ENCODE results near the gene PKDCC.
A peak's percentile ranks its signal among the peaks of the same experiment; 100 is the strongest.
"Not testable (repeated sequence)": the region's sequence is repeated elsewhere in the genome, so short reads cannot be mapped to it uniquely, and the experiment has no call there.

The PKDCC gene

DNA sequence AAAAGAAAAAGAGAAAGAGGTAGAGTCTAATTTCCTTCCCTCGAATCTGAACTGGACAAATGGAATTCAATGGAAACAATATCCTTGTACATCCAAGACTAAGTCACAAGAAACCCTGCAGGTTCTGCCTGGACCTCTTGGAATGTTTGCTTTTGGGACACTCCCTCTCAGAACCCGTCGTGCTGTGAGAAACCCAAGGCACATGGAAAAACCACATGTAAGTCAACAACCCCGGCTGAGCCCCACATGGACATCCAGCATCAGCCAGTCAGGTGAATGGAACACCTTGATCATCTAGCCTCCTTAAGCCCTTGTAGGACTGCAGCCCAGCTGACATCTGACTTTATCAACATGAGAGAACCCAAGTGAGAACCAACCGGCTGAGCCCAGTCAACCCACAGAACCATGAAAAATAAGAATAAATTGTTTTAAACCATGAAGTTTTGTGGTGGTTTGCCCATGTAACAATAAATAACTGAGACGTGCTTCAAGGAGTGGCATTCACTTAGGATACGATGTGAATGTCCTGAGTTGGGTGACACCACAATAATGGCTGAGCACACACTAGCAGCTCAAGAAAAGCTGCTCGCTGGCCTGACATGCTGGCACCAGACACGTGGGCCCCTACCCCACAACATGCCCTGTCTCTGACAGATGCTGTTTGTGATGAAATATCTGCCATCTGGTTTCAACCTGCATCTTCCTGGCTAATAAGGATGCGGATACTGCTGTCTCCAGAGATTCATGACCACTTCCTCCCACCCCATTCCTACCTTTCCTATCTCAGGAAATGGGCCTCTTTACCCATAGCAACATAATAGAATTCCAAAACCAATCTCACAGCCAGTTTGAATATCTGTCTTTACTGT lies 28.8 kb downstream of the PKDCC start:
- Histone ChIP-seq H3K27ac (replicated peaks; ENCODE audit: low read length) (no peak overlapping the region), H2BK12ac (ENCODE audit: low read length) (no peak overlapping the region), H3K4me1 (ENCODE audit: control insufficient read depth in 2 of 2, insufficient read depth in 1 of 2, low read depth in 1 of 2, low read length in 2 of 2) (peaks cover 13 to 14% of the 10 kb centered on the region in 2 donors), H2BK15ac (ENCODE audit: low read length) (peak overlapping the region; percentile 17), H3K14ac (ENCODE audit: low read length) (no peak overlapping the region), H3K4me2 (ENCODE audit: insufficient read depth, low read length, poor library complexity, severe bottlenecking) (no peak overlapping the region), H3K36me3 (replicated peaks in 1 of 2; ENCODE audit: control insufficient read depth in 2 of 2, insufficient read depth in 2 of 2, low read length in 2 of 2) (no peaks in the 10 kb centered on the region), H3K79me1 (ENCODE audit: low read depth, low read length) (no peaks in the 10 kb centered on the region), H3K23ac (ENCODE audit: low read depth, low read length, poor library complexity) (no peak overlapping the region), H4K91ac (ENCODE audit: low read depth, low read length, poor library complexity) (no peak overlapping the region), H2AK5ac (ENCODE audit: low read depth, low read length) (no peak overlapping the region), H2BK120ac (ENCODE audit: low read depth, low read length) (no peak overlapping the region), H3K4ac (ENCODE audit: low read length) (no peak overlapping the region), H2AFZ (ENCODE audit: low read length) (no peak overlapping the region), H3K9me3 (replicated peaks in 1 of 2; ENCODE audit: control insufficient read depth in 2 of 2, insufficient read depth in 1 of 2, low read depth in 1 of 2, low read length in 2 of 2) (peaks cover 0 to 2% of the 10 kb centered on the region in 2 donors), H2BK5ac (ENCODE audit: low read length) (no peak overlapping the region), H3K9ac (ENCODE audit: low read depth, low read length, poor library complexity) (no peak overlapping the region), H4K8ac (ENCODE audit: low read depth, low read length) (peak overlapping the region; percentile 58), H3K18ac (ENCODE audit: low read length) (no peak overlapping the region), H3K4me3 (ENCODE audit: low read length in 2 of 2) (no peak overlapping the region), H3K27me3 (ENCODE audit: control insufficient read depth in 3 of 3, insufficient read depth in 3 of 3, low read depth in 1 of 3, low read length in 3 of 3) (no peaks in the 10 kb centered on the region)
- no CpG with 5 or more reads among the region's 10 CpGs for WGBS, 2 donors (ENCODE audit: extremely low coverage in 2 of 2, insufficient read length in 2 of 2, insufficient replicate concordance in 1 of 2)
- no peak for DNase-seq (ENCODE audit: low spot score)

DNA sequence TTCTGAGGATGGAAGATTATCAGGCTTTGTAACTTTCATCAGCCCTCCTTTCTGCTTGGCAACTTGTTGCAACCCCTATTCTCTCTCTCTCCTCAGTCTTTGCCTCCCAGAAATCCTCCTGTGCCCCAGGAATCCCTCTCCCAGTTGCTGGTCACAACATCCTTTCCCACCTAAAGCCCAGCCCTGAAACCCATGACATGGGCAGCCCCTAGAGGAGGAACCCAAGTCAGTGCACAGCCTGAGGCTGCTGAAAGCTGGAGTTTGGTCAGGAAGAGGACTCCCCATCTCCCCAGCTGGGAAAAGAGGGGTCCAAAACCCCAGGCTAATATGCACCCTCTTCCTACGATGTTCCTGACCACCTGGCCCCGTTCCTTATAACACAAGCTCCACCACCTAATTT lies 29.5 kb downstream of the PKDCC start:
- H4K8ac ChIP-seq (ENCODE audit: low read depth, low read length), result no peak overlapping the region
- no peak overlapping the region for H3K4me2 ChIP-seq (ENCODE audit: insufficient read depth, low read length, poor library complexity, severe bottlenecking)
- H4K91ac ChIP-seq (ENCODE audit: low read depth, low read length, poor library complexity), result no peak overlapping the region
- no peak overlapping the region for H3K27ac ChIP-seq (replicated peaks; ENCODE audit: low read length)
- no peaks in the 10 kb centered on the region for H3K79me1 ChIP-seq (ENCODE audit: low read depth, low read length)
- peaks cover 10 to 11% of the 10 kb centered on the region in 2 donors for H3K4me1 ChIP-seq (ENCODE audit: control insufficient read depth in 2 of 2, insufficient read depth in 1 of 2, low read depth in 1 of 2, low read length in 2 of 2)
- H3K4me3 ChIP-seq (ENCODE audit: low read length in 2 of 2), result no peak overlapping the region
- DNase-seq (ENCODE audit: low spot score), result no peak
- H3K18ac ChIP-seq (ENCODE audit: low read length), result no peak overlapping the region
- H2AK5ac ChIP-seq (ENCODE audit: low read depth, low read length), result no peak overlapping the region
- H2BK120ac ChIP-seq (ENCODE audit: low read depth, low read length), result no peak overlapping the region
- H3K36me3 ChIP-seq (replicated peaks in 1 of 2; ENCODE audit: control insufficient read depth in 2 of 2, insufficient read depth in 2 of 2, low read length in 2 of 2), result no peaks in the 10 kb centered on the region
- H3K4ac ChIP-seq (ENCODE audit: low read length), result no peak overlapping the region
- no CpG with 5 or more reads among the region's 2 CpGs for WGBS, 2 donors (ENCODE audit: extremely low coverage in 2 of 2, insufficient read length in 2 of 2, insufficient replicate concordance in 1 of 2)
- H2BK5ac ChIP-seq (ENCODE audit: low read length), result no peak overlapping the region
- H3K23ac ChIP-seq (ENCODE audit: low read depth, low read length, poor library complexity), result no peak overlapping the region
- H3K9ac ChIP-seq (ENCODE audit: low read depth, low read length, poor library complexity), result no peak overlapping the region
- H3K27me3 ChIP-seq (ENCODE audit: control insufficient read depth in 3 of 3, insufficient read depth in 3 of 3, low read depth in 1 of 3, low read length in 3 of 3), result no peaks in the 10 kb centered on the region
- H3K14ac ChIP-seq (ENCODE audit: low read length), result no peak overlapping the region
- no peak overlapping the region for H2BK15ac ChIP-seq (ENCODE audit: low read length)
- no peak overlapping the region for H2BK12ac ChIP-seq (ENCODE audit: low read length)
- no peak overlapping the region for H2AFZ ChIP-seq (ENCODE audit: low read length)
- H3K9me3 ChIP-seq (replicated peaks in 1 of 2; ENCODE audit: control insufficient read depth in 2 of 2, insufficient read depth in 1 of 2, low read depth in 1 of 2, low read length in 2 of 2), result peaks cover 0 to 2% of the 10 kb centered on the region in 2 donors

DNA sequence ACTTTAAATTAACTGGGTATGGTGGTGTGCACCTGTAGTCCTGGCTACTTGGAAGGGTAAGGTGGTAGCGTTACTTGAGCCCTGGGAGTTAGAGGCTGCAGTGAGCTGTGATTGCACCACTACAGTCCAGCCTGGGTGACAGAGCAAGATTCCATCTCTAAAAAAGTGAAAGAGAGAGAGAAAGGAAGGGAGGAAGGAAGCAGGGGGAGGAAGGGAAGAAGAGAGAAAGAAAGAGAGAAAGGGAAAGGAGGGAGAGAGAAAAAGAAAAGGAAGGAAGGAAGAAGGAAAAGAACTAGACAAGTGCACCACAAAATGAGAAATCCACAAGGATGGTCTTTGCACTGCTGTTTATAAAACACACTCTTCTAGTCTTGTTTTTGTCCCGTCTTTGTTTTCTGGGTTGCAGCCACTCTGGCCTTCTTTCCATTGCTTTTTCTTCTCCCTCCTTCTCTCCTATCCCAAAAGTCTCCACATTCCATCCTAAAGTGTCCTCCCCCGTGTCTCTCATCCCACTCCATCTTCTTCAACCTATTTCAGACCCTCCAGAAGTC lies 32.0 kb downstream of the PKDCC start:
- H3K4me3 ChIP-seq (ENCODE audit: low read length in 2 of 2), result no peak overlapping the region
- DNase-seq (ENCODE audit: low spot score), result no peak
- no peak overlapping the region for H3K27ac ChIP-seq (replicated peaks; ENCODE audit: low read length)
- H3K9ac ChIP-seq (ENCODE audit: low read depth, low read length, poor library complexity), result no peak overlapping the region
- H4K8ac ChIP-seq (ENCODE audit: low read depth, low read length), result no peak overlapping the region
- H3K27me3 ChIP-seq (ENCODE audit: control insufficient read depth in 3 of 3, insufficient read depth in 3 of 3, low read depth in 1 of 3, low read length in 3 of 3), result no peaks in the 10 kb centered on the region
- H4K91ac ChIP-seq (ENCODE audit: low read depth, low read length, poor library complexity), result no peak overlapping the region
- H3K79me1 ChIP-seq (ENCODE audit: low read depth, low read length), result no peaks in the 10 kb centered on the region
- WGBS, 2 donors (ENCODE audit: extremely low coverage in 2 of 2, insufficient read length in 2 of 2, insufficient replicate concordance in 1 of 2), result no CpG with 5 or more reads among the region's 3 CpGs
- no peak overlapping the region for H2BK120ac ChIP-seq (ENCODE audit: low read depth, low read length)
- H2BK5ac ChIP-seq (ENCODE audit: low read length), result no peak overlapping the region
- no peak overlapping the region for H2AK5ac ChIP-seq (ENCODE audit: low read depth, low read length)
- no peak overlapping the region for H3K14ac ChIP-seq (ENCODE audit: low read length)
- H3K4ac ChIP-seq (ENCODE audit: low read length), result no peak overlapping the region
- H2BK15ac ChIP-seq (ENCODE audit: low read length), result no peak overlapping the region
- H3K23ac ChIP-seq (ENCODE audit: low read depth, low read length, poor library complexity), result no peak overlapping the region
- H3K9me3 ChIP-seq (replicated peaks in 1 of 2; ENCODE audit: control insufficient read depth in 2 of 2, insufficient read depth in 1 of 2, low read depth in 1 of 2, low read length in 2 of 2), result peaks cover 0 to 2% of the 10 kb centered on the region in 2 donors
- no peak overlapping the region for H2AFZ ChIP-seq (ENCODE audit: low read length)
- H3K18ac ChIP-seq (ENCODE audit: low read length), result no peak overlapping the region
- peaks cover 0 to 1% of the 10 kb centered on the region in 2 donors for H3K4me1 ChIP-seq (ENCODE audit: control insufficient read depth in 2 of 2, insufficient read depth in 1 of 2, low read depth in 1 of 2, low read length in 2 of 2)
- H2BK12ac ChIP-seq (ENCODE audit: low read length), result no peak overlapping the region
- H3K4me2 ChIP-seq (ENCODE audit: insufficient read depth, low read length, poor library complexity, severe bottlenecking), result no peak overlapping the region
- no peaks in the 10 kb centered on the region for H3K36me3 ChIP-seq (replicated peaks in 1 of 2; ENCODE audit: control insufficient read depth in 2 of 2, insufficient read depth in 2 of 2, low read length in 2 of 2)

DNA sequence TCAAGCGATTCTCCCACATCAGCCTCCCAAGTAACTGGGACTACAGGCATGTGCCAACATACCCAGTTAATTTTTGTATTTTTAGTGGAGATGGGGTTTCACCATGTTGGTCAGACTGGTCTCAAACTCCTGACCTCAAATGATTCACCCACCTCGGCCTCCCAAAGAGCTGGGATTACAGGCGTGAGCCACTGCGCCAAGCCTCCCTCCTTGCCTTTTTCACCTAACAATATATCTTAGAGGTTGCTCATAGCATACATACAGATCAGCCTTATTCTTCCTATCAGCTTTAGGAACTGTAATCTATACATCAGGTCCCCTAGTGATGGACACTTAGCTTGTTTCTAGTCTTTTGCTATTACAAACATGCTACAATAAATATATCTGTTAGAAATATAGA lies 33.3 kb downstream of the PKDCC start:
- H3K79me1 ChIP-seq (ENCODE audit: low read depth, low read length); H3K4me2 ChIP-seq (ENCODE audit: insufficient read depth, low read length, poor library complexity, severe bottlenecking); H3K27ac ChIP-seq (replicated peaks; ENCODE audit: low read length); DNase-seq (ENCODE audit: low spot score); H2BK15ac ChIP-seq (ENCODE audit: low read length); H3K9me3 ChIP-seq (replicated peaks in 1 of 2; ENCODE audit: control insufficient read depth in 2 of 2, insufficient read depth in 1 of 2, low read depth in 1 of 2, low read length in 2 of 2); H2BK12ac ChIP-seq (ENCODE audit: low read length); H3K36me3 ChIP-seq (replicated peaks in 1 of 2; ENCODE audit: control insufficient read depth in 2 of 2, insufficient read depth in 2 of 2, low read length in 2 of 2); H2BK5ac ChIP-seq (ENCODE audit: low read length); H3K27me3 ChIP-seq (ENCODE audit: control insufficient read depth in 3 of 3, insufficient read depth in 3 of 3, low read depth in 1 of 3, low read length in 3 of 3); H3K18ac ChIP-seq (ENCODE audit: low read length); H2AK5ac ChIP-seq (ENCODE audit: low read depth, low read length); H4K8ac ChIP-seq (ENCODE audit: low read depth, low read length); H3K4ac ChIP-seq (ENCODE audit: low read length); H2AFZ ChIP-seq (ENCODE audit: low read length); H3K14ac ChIP-seq (ENCODE audit: low read length); H3K9ac ChIP-seq (ENCODE audit: low read depth, low read length, poor library complexity); H3K4me1 ChIP-seq (ENCODE audit: control insufficient read depth in 2 of 2, insufficient read depth in 1 of 2, low read depth in 1 of 2, low read length in 2 of 2); H4K91ac ChIP-seq (ENCODE audit: low read depth, low read length, poor library complexity); H3K23ac ChIP-seq (ENCODE audit: low read depth, low read length, poor library complexity); H3K4me3 ChIP-seq (ENCODE audit: low read length in 2 of 2); H2BK120ac ChIP-seq (ENCODE audit: low read depth, low read length): not testable (repeated sequence)
- WGBS, 2 donors (ENCODE audit: extremely low coverage in 2 of 2, insufficient read length in 2 of 2, insufficient replicate concordance in 1 of 2), result no CpG with 5 or more reads among the region's 4 CpGs

Measured in neuronal stem cell (in vitro differentiated cells).